Endothelial cell of umbilical vein (primary cell): ENCODE measurements around the gene ATAT1.

Experiments used
- EZH2 ChIP-seq: IDR thresholded peaks from 2 replicates; pipeline ENCODE4 v1.6.1; 2012; ENCODE audit warnings: borderline replicate concordance, low read depth, mild to moderate bottlenecking, moderate library complexity, low read length, inconsistent platforms; ENCODE audit not compliant: severe bottlenecking
- FOS ChIP-seq: IDR thresholded peaks from 2 replicates; pipeline ENCODE4 v1.6.1; 2011; ENCODE audit warnings: mild to moderate bottlenecking, low read length, moderate library complexity, borderline replicate concordance; ENCODE audit not compliant: insufficient read depth
- GATA2 ChIP-seq: IDR thresholded peaks from 2 replicates; pipeline ENCODE4 v1.7.0; 2011; ENCODE audit warnings: low read depth, mild to moderate bottlenecking, moderate library complexity, mixed read lengths, low read length; ENCODE audit not compliant: insufficient read length, insufficient read depth
- JUN ChIP-seq: IDR thresholded peaks from 2 replicates; pipeline ENCODE4 v1.6.1; 2011; ENCODE audit warnings: borderline replicate concordance, low read depth; ENCODE audit not compliant: insufficient read length, insufficient read depth
- POLR2A ChIP-seq: IDR thresholded peaks from 2 replicates; pipeline ENCODE4 v1.6.1; 2012; ENCODE audit warnings: low read depth, mild to moderate bottlenecking, control low read depth, low read length
- POLR2AphosphoS5 ChIP-seq: IDR thresholded peaks from 2 replicates; pipeline ENCODE4 v1.6.1; 2012; ENCODE audit warnings: low read depth, mild to moderate bottlenecking, control low read depth, low read length, moderate library complexity; ENCODE audit not compliant: insufficient read depth
- TF ChIP-seq, protein P1 (sequence below), 2 donors: IDR thresholded peaks; 1 replicate in 1 of 2; 2 replicates in 1 of 2; pipeline ENCODE4 v1.5.1; 2011; ENCODE audit warnings: low read length in 2 of 2, mild to moderate bottlenecking in 2 of 2, moderate library complexity in 2 of 2, control low read depth in 1 of 2, inconsistent platforms in 1 of 2, low read depth in 1 of 2; ENCODE audit not compliant: insufficient read depth in 1 of 2; ENCODE audit errors: extremely low read depth in 1 of 2
- TF ChIP-seq, protein P2 (sequence below): IDR thresholded peaks from 2 replicates; pipeline ENCODE4 v1.6.1; 2011; ENCODE audit not compliant: insufficient read depth, insufficient read length

- TF ChIP-seq JUN: no peak
- no peak for TF ChIP-seq EZH2
- no peak for TF ChIP-seq POLR2A
- TF ChIP-seq, protein P1, sequence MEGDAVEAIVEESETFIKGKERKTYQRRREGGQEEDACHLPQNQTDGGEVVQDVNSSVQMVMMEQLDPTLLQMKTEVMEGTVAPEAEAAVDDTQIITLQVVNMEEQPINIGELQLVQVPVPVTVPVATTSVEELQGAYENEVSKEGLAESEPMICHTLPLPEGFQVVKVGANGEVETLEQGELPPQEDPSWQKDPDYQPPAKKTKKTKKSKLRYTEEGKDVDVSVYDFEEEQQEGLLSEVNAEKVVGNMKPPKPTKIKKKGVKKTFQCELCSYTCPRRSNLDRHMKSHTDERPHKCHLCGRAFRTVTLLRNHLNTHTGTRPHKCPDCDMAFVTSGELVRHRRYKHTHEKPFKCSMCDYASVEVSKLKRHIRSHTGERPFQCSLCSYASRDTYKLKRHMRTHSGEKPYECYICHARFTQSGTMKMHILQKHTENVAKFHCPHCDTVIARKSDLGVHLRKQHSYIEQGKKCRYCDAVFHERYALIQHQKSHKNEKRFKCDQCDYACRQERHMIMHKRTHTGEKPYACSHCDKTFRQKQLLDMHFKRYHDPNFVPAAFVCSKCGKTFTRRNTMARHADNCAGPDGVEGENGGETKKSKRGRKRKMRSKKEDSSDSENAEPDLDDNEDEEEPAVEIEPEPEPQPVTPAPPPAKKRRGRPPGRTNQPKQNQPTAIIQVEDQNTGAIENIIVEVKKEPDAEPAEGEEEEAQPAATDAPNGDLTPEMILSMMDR (IDR thresholded peaks at IDR 0.05; ENCODE audit: extremely low read depth in 1 of 2, insufficient read depth in 1 of 2, low read depth in 1 of 2, low read length in 2 of 2): no peak
- TF ChIP-seq POLR2AphosphoS5: no peak
- no peak for TF ChIP-seq FOS
- no peak for TF ChIP-seq GATA2
- TF ChIP-seq, protein P2, sequence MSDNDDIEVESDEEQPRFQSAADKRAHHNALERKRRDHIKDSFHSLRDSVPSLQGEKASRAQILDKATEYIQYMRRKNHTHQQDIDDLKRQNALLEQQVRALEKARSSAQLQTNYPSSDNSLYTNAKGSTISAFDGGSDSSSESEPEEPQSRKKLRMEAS: no peak
Observed at GRCh38 chr6:30643656-30644055, 17.0 kb downstream of the ATAT1 start.
